HCT116 (cell line): Measurements from ENCODE around the gene ATG4D. TPM values are rescaled to one million over a fixed set of nuclear protein-coding genes. Genes with fewer than 3 reads are reported as not detected.
A peak's percentile ranks its signal among the peaks of the same experiment; 100 is the strongest.

Source experiments
- ATAC-seq: fragments of 200-7000 bp; cut with Tn5 transposase; 2 replicates; pipeline ENCODE4 v1.9.1; 2020; ENCODE audit warnings: mild to moderate bottlenecking, moderate library complexity
- BruUV-seq: library from RNA; stranded (reverse); fragments of 400-500 nt; replicated peaks from 2 replicates; lab custom pipeline; 2021; lab: Mats Ljungman, UMichigan
- CTCF ChIA-PET: fragments of 300-600 bp; sonication (Branson Sonifier 250); formaldehyde crosslinking; loops from one replicate; lab custom pipeline; 2021; ENCODE audit warnings: antibody characterized with exemption; lab: Charles Lee
- POLR2A ChIA-PET: fragments of 300-600, 350-600 bp; sonication (Branson Sonifier 250); formaldehyde crosslinking; loops from one replicate; lab custom pipeline; 2021; ENCODE audit warnings: antibody characterized with exemption; lab: Charles Lee
- RAD21 ChIA-PET, 2 experiments: fragments of 300-600 bp; sonication (Branson Sonifier 250); formaldehyde crosslinking; loops; one replicate each; lab custom pipeline; 2023; ENCODE audit warnings: low total read pairs in 2 of 2; ENCODE audit not compliant: uncharacterized antibody in 2 of 2, unreplicated experiment in 2 of 2, low non-redundant PET in 1 of 2; lab: Charles Lee
- DNase-seq: peaks from one replicate; pipeline ENCODE4 v3.0.0-alpha.2; 2010; ENCODE audit warnings: low read depth, low spot score
- H2AFZ ChIP-seq: fragments of 200-600 bp; shearing (Covaris generic), sonication (generic); 2 replicates; pipeline ENCODE4 v1.6.1; 2017; ENCODE audit warnings: low read depth, mixed run types, mixed read lengths, antibody characterized with exemption, low read length; ENCODE audit not compliant: poor library complexity, severe bottlenecking
- H3K27ac ChIP-seq: 2 replicates; pipeline ENCODE4 v1.5.1; 2012; ENCODE audit warnings: low read depth, low read length
- H3K27me3 ChIP-seq: fragments of 200-600 bp; sonication (generic); 2 replicates; pipeline ENCODE4 v1.6.1; 2016; ENCODE audit warnings: mixed run types, low read length, mixed read lengths; ENCODE audit not compliant: insufficient read depth
- H3K36me3 ChIP-seq, 2 experiments: fragments of 200-500 bp in 1 of 2; fragments of 200-600 bp in 1 of 2; sonication (Bioruptor generic) in 1 of 2; sonication (generic) in 1 of 2; 2 replicates each; pipeline versions ENCODE4 v1.5.1 to v1.6.1; 2014 to 2016; ENCODE audit warnings: low read length in 2 of 2, inconsistent platforms in 1 of 2, mixed read lengths in 1 of 2, mixed run types in 1 of 2; ENCODE audit not compliant: insufficient read depth in 2 of 2, control insufficient read depth in 1 of 2
- H3K4me1 ChIP-seq, 2 experiments: fragments of 200-600 bp in 1 of 2; sonication (generic) in 1 of 2; 2 replicates each; pipeline versions ENCODE4 v1.5.1 to v1.6.1; 2012 to 2017; ENCODE audit warnings: low read length in 2 of 2, inconsistent platforms in 1 of 2, mild to moderate bottlenecking in 1 of 2, mixed read lengths in 1 of 2, mixed run types in 1 of 2, moderate library complexity in 1 of 2; ENCODE audit not compliant: insufficient read depth in 2 of 2, control insufficient read depth in 1 of 2
- H3K4me2 ChIP-seq: fragments of 200-600 bp; sonication (generic); 2 replicates; pipeline ENCODE4 v1.6.1; 2017; ENCODE audit warnings: mixed run types, low read length, mixed read lengths
- H3K4me3 ChIP-seq, 2 experiments: fragments of 200-600 bp in 1 of 2; sonication (generic) in 1 of 2; replicated peaks in 1 of 2; 2 replicates each; pipeline ENCODE4 v1.5.1; 2011 to 2016; ENCODE audit warnings: low read length in 2 of 2, control low read depth in 1 of 2, low read depth in 1 of 2, mild to moderate bottlenecking in 1 of 2, mixed read lengths in 1 of 2, mixed run types in 1 of 2
- H3K79me2 ChIP-seq: fragments of 200-600 bp; sonication (generic); 2 replicates; pipeline ENCODE4 v1.6.1; 2017; ENCODE audit warnings: mild to moderate bottlenecking, mixed run types, low read length, moderate library complexity, mixed read lengths; ENCODE audit not compliant: insufficient read depth
- H3K9ac ChIP-seq: fragments of 200-600 bp; sonication (generic); 2 replicates; pipeline ENCODE4 v1.6.1; 2016; ENCODE audit warnings: low read length, mixed read lengths
- H3K9me2 ChIP-seq: fragments of 200-600 bp; sonication (generic), shearing (Covaris generic); 2 replicates; pipeline ENCODE4 v1.6.1; 2017; ENCODE audit warnings: mixed run types, mild to moderate bottlenecking, moderate library complexity; ENCODE audit not compliant: insufficient read depth
- H3K9me3 ChIP-seq, 2 experiments: fragments of 200-500 bp in 1 of 2; fragments of 200-600 bp in 1 of 2; sonication (Bioruptor generic) in 1 of 2; sonication (generic) in 1 of 2; 2 replicates each; pipeline ENCODE4 v1.6.1; 2014 to 2017; ENCODE audit warnings: low read length in 2 of 2, mixed read lengths in 2 of 2, inconsistent platforms in 1 of 2, low read depth in 1 of 2, mild to moderate bottlenecking in 1 of 2, mixed run types in 1 of 2, moderate library complexity in 1 of 2; ENCODE audit not compliant: control insufficient read depth in 1 of 2, insufficient read depth in 1 of 2
- H4K20me1 ChIP-seq: fragments of 200-600 bp; sonication (generic), shearing (Covaris generic); 2 replicates; pipeline ENCODE4 v1.6.1; 2017; ENCODE audit warnings: mixed run types, mild to moderate bottlenecking, moderate library complexity; ENCODE audit not compliant: insufficient read depth
- CBX3 ChIP-seq: IDR thresholded peaks from 2 replicates; pipeline ENCODE4 v1.6.1; 2012; ENCODE audit warnings: low read depth
- CEBPB ChIP-seq: IDR thresholded peaks from 2 replicates; pipeline ENCODE4 v1.6.1; 2012; ENCODE audit warnings: low read depth
- CTCF ChIP-seq, 3 experiments: fragments of 200-600 bp in 1 of 3; sonication (generic) in 1 of 3; IDR thresholded peaks in 2 of 3; conservative IDR thresholded peaks in 1 of 3; 2 replicates each; pipeline ENCODE4 v1.5.1; 2012 to 2017; ENCODE audit warnings: low read depth in 2 of 3, low read length in 2 of 3, antibody characterized with exemption in 1 of 3, borderline replicate concordance in 1 of 3, control low read depth in 1 of 3, mild to moderate bottlenecking in 1 of 3, mixed read lengths in 1 of 3, mixed run types in 1 of 3, moderate library complexity in 1 of 3; ENCODE audit not compliant: insufficient read depth in 1 of 3
- EGR1 ChIP-seq: IDR thresholded peaks from 2 replicates; pipeline ENCODE4 v1.6.1; 2012; ENCODE audit warnings: low read depth
- MAX ChIP-seq: IDR thresholded peaks from 2 replicates; pipeline ENCODE4 v1.6.1; 2012
- SRF ChIP-seq: IDR thresholded peaks from 2 replicates; pipeline ENCODE4 v1.6.1; 2012; ENCODE audit warnings: low read depth
- ZFX ChIP-seq: fragments of 450-650 bp; IDR thresholded peaks from 2 replicates; pipeline ENCODE4 v1.6.1; 2017
- intact Hi-C: fragments of 100-400 bp; cut with micrococcal nuclease; formaldehyde crosslinking; loops from 2 replicates; pipeline ENCODE4 v1.10.0; 2022
- total RNA-seq: library from RNA; stranded (reverse); gene quantifications from one replicate; pipeline ENCODE4 v1.2.1, GENCODE V29; 2021; ENCODE audit not compliant: unreplicated experiment

The ATG4D gene
- total RNA-seq, 1 experiment from 2014 or later: 45.4 TPM

- DNase-seq (no peak), ATAC-seq (peak; percentile 47)
- H3K9me3 ChIP-seq: no peaks in the 10 kb centered on the region
- peaks cover 43% of the 10 kb centered on the region for H3K79me2 ChIP-seq
- no peaks in the 10 kb centered on the region for H4K20me1 ChIP-seq
- peaks cover 14 to 32% of the 10 kb centered on the region in 2 experiments for H3K4me1 ChIP-seq
- peak within 1 kb of the TSS; percentile 92 for H3K27ac ChIP-seq
- H3K36me3 ChIP-seq: peaks cover 9 to 16% of the 10 kb centered on the region in 2 experiments; a peak in 3 of 4 replicates
- peak within 1 kb of the TSS; percentile 88 to 90 for H3K4me3 ChIP-seq
- ChIA-PET RAD21 (no interaction called here), CTCF (interaction anchor here (0.6 to 1.1 kb wide), 3 partner anchors 19 to 50 kb away, joined by 3 to 4 read pairs (median 3); no protein-coding TSS in a partner anchor), POLR2A (no interaction called here)
- intact Hi-C loops: loop anchor here (5.0 kb wide), 1 partner anchor 64 kb away; the partner anchor contains the start of genes CDKN2D and KRI1
- H3K9ac ChIP-seq: peak within 1 kb of the TSS; percentile 100
- peak; percentile 6; the same call in 1 of the 2 replicates for TF ChIP-seq ZFX
- peak; percentile 65 for TF ChIP-seq MAX
- TF ChIP-seq CEBPB: no peak
- no peak for TF ChIP-seq SRF
- H3K9me2 ChIP-seq: no peaks in the 10 kb centered on the region
- H3K27me3 ChIP-seq: no peaks in the 10 kb centered on the region
- H2AFZ ChIP-seq: no peak within 1 kb of the TSS
- BruUV-seq: TSS peak; percentile 91
- H3K4me2 ChIP-seq: peak within 1 kb of the TSS; percentile 95
Measured at GRCh38 chr19:10503002-10503789, 40.5 kb upstream of the ATG4D start, which contains the start of gene KEAP1. Gene KEAP1 (minus strand): TSS chr19:10503356. CDS start chr19:10500033, 3,323 bp downstream.

GRCh38 chr19:10505583-10506229, 38.0 kb upstream of the ATG4D start:
- ChIA-PET RAD21 (interaction anchor here in 1 of 2 experiments (0.5 kb wide), 1 partner anchor 81 kb away, joined by 3 read pairs; no protein-coding TSS in a partner anchor), POLR2A (no interaction called here), CTCF (interaction anchor here (0.5 to 0.9 kb wide), 2 partner anchors 12 to 36 kb away, joined by 3 to 5 read pairs; partner anchors contain the start of gene S1PR5)
- DNase-seq (peak; percentile 60), ATAC-seq (peak; percentile 31)
- H3K9ac ChIP-seq: peak overlapping the region; percentile 10; the same call in 1 of the 2 replicates
- H3K9me2 ChIP-seq: no peaks in the 10 kb centered on the region
- no peak overlapping the region for H3K27ac ChIP-seq
- no peaks in the 10 kb centered on the region for H4K20me1 ChIP-seq
- H3K79me2 ChIP-seq: peaks cover 18% of the 10 kb centered on the region
- peak overlapping the region; percentile 58 for H3K4me2 ChIP-seq
- no peak overlapping the region for H3K4me3 ChIP-seq
- no TSS peak for BruUV-seq
- intact Hi-C loops: loop anchor here (5.0 kb wide), 1 partner anchor 37 kb away; the partner anchor contains the start of gene ATG4D
- peaks cover 20 to 41% of the 10 kb centered on the region in 2 experiments for H3K4me1 ChIP-seq
- H3K36me3 ChIP-seq: no peaks in the 10 kb centered on the region
- H3K9me3 ChIP-seq: no peaks in the 10 kb centered on the region
- peak overlapping the region; percentile 94 for H2AFZ ChIP-seq
- H3K27me3 ChIP-seq: no peaks in the 10 kb centered on the region
- TF ChIP-seq CBX3 (peak; percentile 45; the same call in 1 of the 2 replicates), CTCF (IDR thresholded peaks at IDR 0.05 in 2 of 3, conservative IDR thresholded peaks at IDR 0.05 in 1 of 3; ENCODE audit: borderline replicate concordance in 1 of 3, insufficient read depth in 1 of 3, low read depth in 2 of 3, low read length in 2 of 3) (peak; percentile 58 to 90 (median 85); a peak in 5 of 6 replicates), MAX (peak; percentile 81), EGR1 (no peak)
